Activated gamma-delta T cell treated with Interleukin-2 at 50 U/mL for 16 hours (primary cell): ENCODE measurements around the gene OR2M3.
"Not testable (repeated sequence)": the region's sequence is repeated elsewhere in the genome, so short reads cannot be mapped to it uniquely, and the experiment has no call there.

ENCODE experiments used
- DNase-seq: peaks from one replicate; pipeline ENCODE4 v3.0.0-alpha.2; 2020

OR2M3 gene, protein sequence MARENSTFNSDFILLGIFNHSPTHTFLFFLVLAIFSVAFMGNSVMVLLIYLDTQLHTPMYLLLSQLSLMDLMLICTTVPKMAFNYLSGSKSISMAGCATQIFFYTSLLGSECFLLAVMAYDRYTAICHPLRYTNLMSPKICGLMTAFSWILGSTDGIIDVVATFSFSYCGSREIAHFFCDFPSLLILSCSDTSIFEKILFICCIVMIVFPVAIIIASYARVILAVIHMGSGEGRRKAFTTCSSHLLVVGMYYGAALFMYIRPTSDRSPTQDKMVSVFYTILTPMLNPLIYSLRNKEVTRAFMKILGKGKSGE

DNA sequence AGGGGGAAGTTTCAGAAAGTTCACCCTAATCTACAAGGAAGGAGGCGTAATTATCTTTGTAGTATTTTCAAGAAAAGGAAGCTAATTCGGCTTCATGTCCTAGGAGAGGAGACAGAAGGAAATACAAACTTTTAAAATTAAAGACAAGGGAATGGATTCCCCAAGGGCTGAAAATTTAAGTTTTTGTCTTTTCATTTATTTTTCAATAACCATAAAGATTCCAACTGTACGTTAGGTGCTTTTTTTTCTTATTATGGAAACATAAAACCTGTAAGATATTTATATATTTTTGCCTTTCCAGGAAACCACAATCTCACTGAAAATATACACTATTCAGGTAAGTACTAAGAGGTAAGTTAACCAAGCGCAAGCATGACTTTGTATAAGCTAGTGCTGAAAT lies at the start of gene OR2M3:
TSS of gene OR2M3 (plus strand) at position 301 of the 400 bp plus-strand sequence. CDS start 5,803 bp downstream, outside the sequence.
- DNase-seq = no peak

GRCh38 chr1:248152056-248152827 lies 44.8 kb upstream of the OR2M3 start:
- no peak for DNase-seq

DNA sequence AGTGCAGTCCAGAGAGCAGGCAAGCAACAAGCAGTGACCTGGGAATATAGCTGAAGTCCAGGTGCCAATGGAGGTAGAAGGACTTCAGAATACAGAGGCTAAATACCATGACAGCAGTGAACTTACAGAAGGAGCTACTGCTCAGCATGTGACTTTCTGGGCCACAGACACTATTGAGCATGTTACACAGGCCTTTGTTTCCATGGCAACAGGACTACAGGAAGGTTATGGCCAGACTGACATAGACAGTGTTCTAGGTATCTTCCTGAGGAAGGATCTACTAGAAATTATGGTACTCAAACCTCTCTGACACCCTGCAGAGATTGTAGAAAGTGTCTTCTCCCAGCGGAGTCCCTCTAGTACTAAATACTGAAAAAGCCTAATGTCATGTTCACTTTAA lies 41.1 kb upstream of the OR2M3 start:
- DNase-seq = no peak

DNA sequence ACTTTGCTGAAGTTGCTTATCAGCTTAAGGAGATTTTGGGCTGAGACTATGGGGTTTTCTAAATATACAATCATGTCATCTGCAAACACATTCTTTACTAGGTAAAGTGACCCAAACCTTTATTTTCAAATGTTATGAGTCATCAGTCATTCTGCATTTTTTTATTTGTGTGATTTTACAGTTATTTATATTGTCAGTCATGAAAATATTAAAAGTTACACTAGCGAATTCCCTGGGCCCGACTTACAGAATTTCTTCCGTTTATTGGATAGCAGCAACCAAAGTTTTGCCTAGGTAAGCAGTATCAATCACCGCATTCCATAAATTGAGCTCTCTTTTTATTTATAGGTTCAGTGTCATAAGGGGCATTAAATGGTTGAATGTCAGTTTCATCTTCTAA lies 38.3 kb upstream of the OR2M3 start:
- DNase-seq = no peak

- DNase-seq = no peak
Observed at GRCh38 chr1:248164031-248164430, 33.0 kb upstream of the OR2M3 start.

GRCh38 chr1:248165186-248165585 lies 31.9 kb upstream of the OR2M3 start:
- no peak for DNase-seq

DNA sequence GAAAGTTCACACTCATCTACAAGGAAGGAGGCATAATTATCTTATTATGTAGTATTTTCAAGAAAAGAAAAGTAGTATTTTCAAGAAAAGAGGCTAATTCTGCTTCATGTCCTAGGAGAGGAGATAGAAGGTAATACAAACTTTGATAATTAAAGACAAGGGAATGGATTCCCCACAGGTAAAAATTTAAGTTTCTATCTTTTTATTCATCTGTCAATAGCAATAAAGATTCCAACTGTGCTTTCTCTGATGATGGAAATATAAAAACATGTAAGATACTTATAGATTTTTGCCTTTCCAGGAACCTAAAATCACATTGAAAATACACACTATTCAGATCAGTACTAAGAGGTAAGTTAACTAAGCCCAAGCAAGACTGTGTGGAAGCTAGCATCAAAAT lies 22.5 kb upstream of the OR2M3 start, which contains the start of gene OR2M2:
TSS of gene OR2M2 (plus strand) at position 301 of the 400 bp plus-strand sequence. CDS start 5,165 bp downstream, outside the sequence.
- DNase-seq = no peak

- no peak for DNase-seq
Observed at GRCh38 chr1:248183996-248184395, 13.1 kb upstream of the OR2M3 start.

DNA sequence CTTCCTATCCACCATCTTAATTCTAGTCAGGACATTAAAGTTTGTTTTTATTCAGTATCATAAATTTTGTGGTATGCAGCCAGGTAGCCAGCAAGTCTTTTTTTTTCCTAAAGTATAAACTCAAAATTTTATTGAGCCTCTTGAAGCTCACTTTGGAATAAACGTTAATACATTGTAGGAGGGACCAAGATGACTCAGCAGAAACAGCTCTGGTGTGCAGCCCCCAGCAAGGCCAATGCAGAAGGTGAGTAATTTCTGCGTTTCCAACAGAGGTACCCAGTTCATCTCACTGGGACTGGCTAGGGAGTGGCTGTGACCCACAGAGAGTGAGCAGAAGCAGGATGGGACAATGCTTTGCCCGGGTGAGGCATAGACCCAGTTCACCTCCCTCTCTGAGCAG lies 9.7 kb upstream of the OR2M3 start:
- DNase-seq = no peak

- no peak for DNase-seq
Observed at GRCh38 chr1:248189026-248189425, 8.0 kb upstream of the OR2M3 start.

- DNase-seq = no peak
Observed at GRCh38 chr1:248194117-248194516, 2.9 kb upstream of the OR2M3 start.

DNA sequence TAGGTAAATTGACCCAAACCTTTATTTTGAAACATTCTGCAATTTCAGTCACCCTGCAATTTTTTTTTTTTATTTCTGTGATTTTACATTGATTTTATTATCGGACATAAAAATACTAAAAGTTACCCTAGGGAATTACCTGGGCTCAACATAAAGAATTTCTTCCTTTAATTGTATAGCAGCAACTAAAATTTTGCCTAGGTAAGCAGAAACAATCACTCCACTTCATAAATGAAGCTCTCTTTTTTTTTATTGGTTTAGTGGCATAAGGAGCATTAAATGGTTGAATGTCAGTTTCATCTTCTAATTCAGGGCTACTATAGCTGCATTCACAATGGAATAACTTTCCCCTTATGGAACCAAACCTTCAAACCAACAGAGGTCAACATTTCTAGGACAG lies 18.8 kb downstream of the OR2M3 start:
- DNase-seq = no peak

DNA sequence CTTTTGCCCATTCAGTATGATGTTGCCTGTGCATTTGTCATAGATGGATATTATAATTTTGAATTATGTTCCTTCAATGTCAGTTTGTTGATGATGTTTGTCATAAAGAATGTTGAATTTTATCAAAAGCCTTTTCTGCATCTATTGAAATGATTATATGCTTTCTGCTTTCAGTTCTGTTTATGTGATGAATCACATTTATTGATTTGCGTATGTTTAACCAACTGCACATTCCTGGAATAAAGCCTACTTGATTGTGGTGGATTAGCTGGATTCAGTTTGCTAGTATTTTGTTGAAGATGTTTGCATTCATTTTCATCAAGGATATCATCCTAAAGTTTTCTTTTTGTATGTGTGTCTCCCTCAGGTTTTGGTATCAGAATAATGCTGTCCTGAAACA lies 28.5 kb downstream of the OR2M3 start:
- DNase-seq = no peak

DNA sequence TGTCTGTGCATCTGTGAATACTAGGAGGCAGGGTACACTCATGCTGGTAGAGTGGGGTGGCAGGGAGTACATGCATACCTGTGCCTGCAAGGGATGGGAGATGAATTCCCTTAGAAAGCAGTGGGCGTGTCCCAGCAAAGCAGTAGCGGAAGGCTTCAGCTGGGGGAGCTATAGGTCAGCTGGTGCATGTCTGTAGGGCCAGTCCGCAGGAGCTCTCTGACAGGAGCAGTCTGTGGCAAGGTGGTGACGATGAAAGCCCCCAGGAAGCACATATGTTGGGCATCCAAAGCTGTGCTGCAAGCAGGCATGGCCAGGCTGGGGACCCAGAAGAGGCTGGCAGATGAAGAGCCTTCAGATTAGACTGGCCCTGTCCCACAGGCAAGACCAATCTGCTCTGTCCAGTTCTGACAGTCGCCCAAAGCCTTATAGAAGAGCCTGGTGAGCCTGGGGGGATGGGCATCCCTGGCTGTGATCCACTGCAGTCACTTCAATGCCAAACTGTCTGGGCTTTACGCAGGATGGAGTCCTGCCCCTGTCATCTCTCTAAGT lies 32.4 kb downstream of the OR2M3 start:
- DNase-seq = no peak

DNA sequence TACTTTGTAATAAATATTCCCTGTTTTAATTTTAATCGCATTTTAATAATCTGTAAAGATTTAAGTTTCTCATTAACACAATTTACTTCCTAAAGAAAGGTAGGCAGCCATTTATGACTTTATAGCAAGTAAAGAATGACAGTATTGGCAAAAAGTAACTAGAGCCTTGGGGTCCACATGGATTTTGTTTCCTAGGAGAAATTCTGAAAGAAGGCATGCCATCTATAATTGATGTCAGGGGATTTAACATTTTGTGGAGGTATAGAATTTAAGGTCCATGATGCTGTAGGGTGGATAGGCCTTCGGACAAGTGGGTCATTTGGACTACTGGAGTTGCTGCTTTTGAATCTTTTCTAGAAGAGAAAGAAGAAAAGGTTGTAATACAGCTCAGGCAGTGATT lies 34.1 kb downstream of the OR2M3 start, which contains the start of gene OR2M4:
TSS of gene OR2M4 (plus strand) at position 301 of the 400 bp plus-strand sequence. CDS start 7,512 bp downstream, outside the sequence.
- no peak for DNase-seq

DNA sequence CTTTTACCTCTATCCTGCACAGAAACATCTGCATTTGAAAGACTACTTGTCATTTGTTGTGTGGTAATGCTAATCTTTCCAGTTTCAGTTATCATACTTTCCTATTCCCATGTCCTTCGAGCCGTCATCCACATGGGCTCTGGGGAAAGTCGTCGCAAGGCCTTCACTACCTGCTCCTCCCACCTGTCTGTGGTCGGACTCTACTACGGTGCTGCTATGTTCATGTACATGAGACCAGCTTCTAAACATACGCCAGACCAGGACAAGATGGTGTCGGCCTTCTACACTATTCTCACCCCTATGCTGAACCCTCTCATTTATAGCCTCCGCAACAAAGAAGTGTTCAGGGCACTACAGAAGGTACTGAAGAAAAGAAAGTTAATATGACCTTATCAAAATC lies 42.4 kb downstream of the OR2M3 start:
- no peak for DNase-seq

- DNase-seq = no peak
Observed at GRCh38 chr1:248243204-248243603, 46.1 kb downstream of the OR2M3 start.

DNA sequence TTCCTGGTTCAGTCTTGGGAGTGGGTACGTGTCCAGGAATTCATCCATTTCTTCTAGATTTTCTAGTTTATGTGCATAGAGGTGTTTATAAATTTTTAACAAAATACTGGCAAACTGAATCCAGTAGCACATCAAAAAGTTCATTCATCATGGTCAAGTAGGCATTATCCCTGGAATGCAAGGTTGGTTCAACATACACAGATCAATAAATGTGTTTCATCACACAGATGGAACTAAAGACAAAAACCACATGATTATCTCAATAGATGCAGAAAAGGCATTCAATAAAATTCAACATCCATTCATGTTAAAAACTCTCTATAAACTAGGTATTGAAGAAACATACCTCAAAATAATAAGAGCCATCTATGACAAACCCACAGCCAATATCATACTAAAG lies 62.2 kb downstream of the OR2M3 start:
- not testable (repeated sequence) for DNase-seq
